Transverse colon (tissue), 4 donors: Measurements from ENCODE around the gene TBR1.

Experiments
- CTCF ChIP-seq, 5 experiments: fragments of 200-600 bp in 3 of 5; fragments of 450-650 bp in 2 of 5; sonication (generic) in 3 of 5; IDR thresholded peaks; 1 replicate in 2 of 5; 2 replicates in 3 of 5; pipeline ENCODE4 v1.5.1; 2016 to 2017; ENCODE audit warnings: antibody characterized with exemption in 5 of 5, inconsistent platforms in 3 of 5, mild to moderate bottlenecking in 2 of 5, moderate library complexity in 1 of 5
- EP300 ChIP-seq: sonication (generic); formaldehyde crosslinking; IDR thresholded peaks from one replicate; pipeline ENCODE4 v1.6.1; 2017; ENCODE audit warnings: antibody characterized with exemption, low read depth
- POLR2AphosphoS5 ChIP-seq, 3 donors: sonication (generic); formaldehyde crosslinking; IDR thresholded peaks; one replicate each; pipeline ENCODE4 v1.6.1; 2016; ENCODE audit warnings: antibody characterized with exemption in 3 of 3

- no peak for TF ChIP-seq CTCF (IDR thresholded peaks at IDR 0.05)
- no peak for TF ChIP-seq EP300
- no peak for TF ChIP-seq POLR2AphosphoS5 (IDR thresholded peaks at IDR 0.05)
Observed at GRCh38 chr2:161418275-161418714, 2.2 kb downstream of the TBR1 start.
